Hair follicular keratinocyte (primary cell): Measurements from ENCODE around the gene CPD. TPM values are rescaled to one million over a fixed set of nuclear protein-coding genes. Genes with fewer than 3 reads are reported as not detected.

Experiments used
- total RNA-seq: library from RNA; depleted of rRNA; stranded (reverse); fragments of >200 nt; gene quantifications from 2 replicates; pipeline ENCODE4 v1.2.3, GENCODE V29; 2015

Gene CPD
- total RNA-seq = 55.3 and 151 TPM in 2 replicates

GRCh38 chr17:30378825-30379302 lies at the start of gene CPD:
TSS of gene CPD (plus strand) at chr17:30378927. CDS start at chr17:30378981, 54 bp downstream.

GRCh38 chr17:30333503-30334360 lies 45.0 kb upstream of the CPD start, which contains the start of gene TMIGD1:
TSS of gene TMIGD1 (minus strand) at chr17:30334057. CDS start at chr17:30332133, 1,924 bp downstream.

GRCh38 chr17:30477083-30477773 lies 98.5 kb downstream of the CPD start, which contains the start of gene GOSR1:
TSS of gene GOSR1 (plus strand) at chr17:30477408. CDS start at chr17:30477434, 26 bp downstream.

Other genes with a start within 250 kb of the CPD start
- gene SLC6A4, start 143.2 kb upstream of the CPD start, total RNA-seq = not detected in 2 replicates
- 5.2 and 7.0 TPM in 2 replicates for gene BLMH, start 87.0 kb upstream of the CPD start, total RNA-seq
- not detected in 2 replicates for gene TMIGD1, start 44.9 kb upstream of the CPD start, total RNA-seq
- gene GOSR1, start 98.5 kb downstream of the CPD start, total RNA-seq = 16.3 and 17.8 TPM in 2 replicates